ENCODE results near the gene TMEM179. TPM values are rescaled to one million over a fixed set of nuclear protein-coding genes. Genes with fewer than 3 reads are reported as not detected.

Gene TMEM179
- total RNA-seq, 1 experiment from 2014 or later = 3.2 TPM

- no peak for DNase-seq
- no peaks in the 10 kb centered on the region for H3K36me3 ChIP-seq (replicated peaks; ENCODE audit: control insufficient read depth, insufficient read depth, low read length)
- no peak overlapping the region for H3K4me3 ChIP-seq (ENCODE audit: insufficient read depth, low read depth, low read length)
- H3K27me3 ChIP-seq (ENCODE audit: control insufficient read depth, insufficient read depth, low read length) = no peaks in the 10 kb centered on the region
Observed at GRCh38 chr14:104590240-104590965, 14.2 kb downstream of the TMEM179 start.

GRCh38 chr14:104589338-104590195 is 15.0 kb downstream of the TMEM179 start:
- no peak for DNase-seq
- no peaks in the 10 kb centered on the region for H3K27me3 ChIP-seq (ENCODE audit: control insufficient read depth, insufficient read depth, low read length)
- no peak overlapping the region for H3K4me3 ChIP-seq (ENCODE audit: insufficient read depth, low read depth, low read length)
- H3K36me3 ChIP-seq (replicated peaks; ENCODE audit: control insufficient read depth, insufficient read depth, low read length) = no peaks in the 10 kb centered on the region

GRCh38 chr14:104588066-104588857 is 16.3 kb downstream of the TMEM179 start:
- DNase-seq = no peak
- H3K36me3 ChIP-seq (replicated peaks; ENCODE audit: control insufficient read depth, insufficient read depth, low read length) = no peaks in the 10 kb centered on the region
- H3K4me3 ChIP-seq (ENCODE audit: insufficient read depth, low read depth, low read length) = no peak overlapping the region

GRCh38 chr14:104587641-104588040 is 16.9 kb downstream of the TMEM179 start:
- Histone ChIP-seq H3K4me3 (ENCODE audit: insufficient read depth, low read depth, low read length) (no peak overlapping the region), H3K36me3 (replicated peaks; ENCODE audit: control insufficient read depth, insufficient read depth, low read length) (no peaks in the 10 kb centered on the region)

More at GRCh38 chr14:104588066-104588857, 16.3 kb downstream of the TMEM179 start:
- no peaks in the 10 kb centered on the region for H3K27me3 ChIP-seq (ENCODE audit: control insufficient read depth, insufficient read depth, low read length)

GRCh38 chr14:104586832-104587620 is 17.5 kb downstream of the TMEM179 start:
- H3K27me3 ChIP-seq (ENCODE audit: control insufficient read depth, insufficient read depth, low read length) = no peaks in the 10 kb centered on the region
- DNase-seq = no peak

More at GRCh38 chr14:104587641-104588040, 16.9 kb downstream of the TMEM179 start:
- no peaks in the 10 kb centered on the region for H3K27me3 ChIP-seq (ENCODE audit: control insufficient read depth, insufficient read depth, low read length)
- peak; percentile 83 for DNase-seq

GRCh38 chr14:104585966-104586697 is 18.4 kb downstream of the TMEM179 start:
- Histone ChIP-seq H3K4me3 (ENCODE audit: insufficient read depth, low read depth, low read length) (no peak overlapping the region), H3K36me3 (replicated peaks; ENCODE audit: control insufficient read depth, insufficient read depth, low read length) (no peaks in the 10 kb centered on the region), H3K27me3 (ENCODE audit: control insufficient read depth, insufficient read depth, low read length) (no peaks in the 10 kb centered on the region)
- DNase-seq = no peak

More at GRCh38 chr14:104586832-104587620, 17.5 kb downstream of the TMEM179 start:
- Histone ChIP-seq H3K36me3 (replicated peaks; ENCODE audit: control insufficient read depth, insufficient read depth, low read length) (no peaks in the 10 kb centered on the region), H3K4me3 (ENCODE audit: insufficient read depth, low read depth, low read length) (no peak overlapping the region)

GRCh38 chr14:104584557-104584956 is 20.0 kb downstream of the TMEM179 start:
- Histone ChIP-seq H3K27me3 (ENCODE audit: control insufficient read depth, insufficient read depth, low read length) (no peaks in the 10 kb centered on the region), H3K36me3 (replicated peaks; ENCODE audit: control insufficient read depth, insufficient read depth, low read length) (no peaks in the 10 kb centered on the region), H3K4me3 (ENCODE audit: insufficient read depth, low read depth, low read length) (no peak overlapping the region)
- no peak for DNase-seq

GRCh38 chr14:104583424-104584306 is 20.9 kb downstream of the TMEM179 start:
- H3K27me3 ChIP-seq (ENCODE audit: control insufficient read depth, insufficient read depth, low read length) = no peaks in the 10 kb centered on the region
- H3K36me3 ChIP-seq (replicated peaks; ENCODE audit: control insufficient read depth, insufficient read depth, low read length) = no peaks in the 10 kb centered on the region
- H3K4me3 ChIP-seq (ENCODE audit: insufficient read depth, low read depth, low read length) = no peak overlapping the region
- no peak for DNase-seq

- no peaks in the 10 kb centered on the region for H3K36me3 ChIP-seq (replicated peaks; ENCODE audit: control insufficient read depth, insufficient read depth, low read length)
- H3K27me3 ChIP-seq (ENCODE audit: control insufficient read depth, insufficient read depth, low read length) = no peaks in the 10 kb centered on the region
- H3K4me3 ChIP-seq (ENCODE audit: insufficient read depth, low read depth, low read length) = no peak overlapping the region
- no peak for DNase-seq
Observed at GRCh38 chr14:104582662-104583061, 21.9 kb downstream of the TMEM179 start.

- no peak for DNase-seq
- Histone ChIP-seq H3K27me3 (ENCODE audit: control insufficient read depth, insufficient read depth, low read length) (no peaks in the 10 kb centered on the region), H3K4me3 (ENCODE audit: insufficient read depth, low read depth, low read length) (no peak overlapping the region), H3K36me3 (replicated peaks; ENCODE audit: control insufficient read depth, insufficient read depth, low read length) (no peaks in the 10 kb centered on the region)
Observed at GRCh38 chr14:104582005-104582404, 22.6 kb downstream of the TMEM179 start.

- Histone ChIP-seq H3K36me3 (replicated peaks; ENCODE audit: control insufficient read depth, insufficient read depth, low read length) (no peaks in the 10 kb centered on the region), H3K27me3 (ENCODE audit: control insufficient read depth, insufficient read depth, low read length) (no peaks in the 10 kb centered on the region), H3K4me3 (ENCODE audit: insufficient read depth, low read depth, low read length) (no peak overlapping the region)
- no peak for DNase-seq
Observed at GRCh38 chr14:104581521-104581920, 23.1 kb downstream of the TMEM179 start.

GRCh38 chr14:104580961-104581360 is 23.6 kb downstream of the TMEM179 start:
- H3K27me3 ChIP-seq (ENCODE audit: control insufficient read depth, insufficient read depth, low read length) = no peaks in the 10 kb centered on the region
- no peaks in the 10 kb centered on the region for H3K36me3 ChIP-seq (replicated peaks; ENCODE audit: control insufficient read depth, insufficient read depth, low read length)
- DNase-seq = no peak
- H3K4me3 ChIP-seq (ENCODE audit: insufficient read depth, low read depth, low read length) = no peak overlapping the region

Measured in H7 (cell line).